Fibroblast of pulmonary artery (primary cell): ENCODE measurements around the gene MOB3B.
A peak's percentile ranks its signal among the peaks of the same experiment; 100 is the strongest.

Experiments
- DNase-seq: peaks from one replicate; pipeline ENCODE4 v3.0.0-alpha.2; 2010; ENCODE audit warnings: low read depth
- H3K4me3 ChIP-seq: replicated peaks from 2 replicates; pipeline ENCODE4 v1.5.1; 2011; ENCODE audit warnings: low read depth, mild to moderate bottlenecking, control low read depth, low read length, moderate library complexity
- CTCF ChIP-seq: IDR thresholded peaks from 2 replicates; pipeline ENCODE4 v1.5.1; 2011; ENCODE audit warnings: mild to moderate bottlenecking, control low read depth, low read length, inconsistent platforms; ENCODE audit errors: missing control alignments

MOB3B gene

GRCh38 chr9:27373851-27374250 lies 155.8 kb downstream of the MOB3B start:
- H3K4me3 ChIP-seq: no peak overlapping the region
- no peak for TF ChIP-seq CTCF
- DNase-seq: no peak

- no peak for DNase-seq
- TF ChIP-seq CTCF: no peak
- H3K4me3 ChIP-seq: no peak overlapping the region
Measured at GRCh38 chr9:27372615-27373014, 157.0 kb downstream of the MOB3B start.

- no peak for TF ChIP-seq CTCF
- DNase-seq: no peak
- H3K4me3 ChIP-seq: no peak overlapping the region
Measured at GRCh38 chr9:27371382-27371781, 158.2 kb downstream of the MOB3B start.

GRCh38 chr9:27369591-27369990 lies 160.0 kb downstream of the MOB3B start:
- no peak for TF ChIP-seq CTCF
- DNase-seq: no peak
- H3K4me3 ChIP-seq: no peak overlapping the region

GRCh38 chr9:27368316-27368985 lies 161.2 kb downstream of the MOB3B start:
- peak; percentile 37 for DNase-seq
- no peak for TF ChIP-seq CTCF
- H3K4me3 ChIP-seq: no peak overlapping the region

- H3K4me3 ChIP-seq: no peak overlapping the region
- peak; percentile 10 for DNase-seq
- TF ChIP-seq CTCF: no peak
Measured at GRCh38 chr9:27367921-27368315, 161.7 kb downstream of the MOB3B start.

- no peak overlapping the region for H3K4me3 ChIP-seq
- no peak for DNase-seq
- TF ChIP-seq CTCF: no peak
Measured at GRCh38 chr9:27367175-27367798, 162.3 kb downstream of the MOB3B start.
